HepG2 (cell line): ENCODE measurements around the gene UQCRC2. TPM values are rescaled to one million over a fixed set of nuclear protein-coding genes. Genes with fewer than 3 reads are reported as not detected.

Experiments used
- ARNTL ChIP-seq: sonication (generic); formaldehyde crosslinking; IDR thresholded peaks from 2 replicates; pipeline ENCODE4 v1.4.0; 2020; ENCODE audit warnings: mild to moderate bottlenecking, missing genetic modification reagents
- BRCA1 ChIP-seq: sonication (generic); formaldehyde crosslinking; IDR thresholded peaks from 2 replicates; pipeline ENCODE4 v1.4.0; 2020; ENCODE audit warnings: missing genetic modification reagents
- CBX2 ChIP-seq, 2 experiments: fragments of 200-600 bp in 1 of 2; sonication (generic); formaldehyde crosslinking in 1 of 2; IDR thresholded peaks; 2 replicates each; pipeline versions ENCODE4 v1.7.0 to v1.8.1; 2018 to 2022; ENCODE audit warnings: low read depth in 2 of 2, low read length in 1 of 2, mild to moderate bottlenecking in 1 of 2, missing genetic modification reagents in 1 of 2
- DBP ChIP-seq: sonication (generic); formaldehyde crosslinking; IDR thresholded peaks from 2 replicates; pipeline ENCODE4 v1.4.0; 2020; ENCODE audit warnings: missing genetic modification reagents; ENCODE audit errors: not compliant biosample characterization
- HCFC1 ChIP-seq: fragments of 150-350 bp; IDR thresholded peaks from 2 replicates; pipeline ENCODE4 v1.6.1; 2014; ENCODE audit warnings: low read depth, low read length
- MIER3 ChIP-seq: IDR thresholded peaks from 2 replicates; pipeline ENCODE4 v1.6.1; 2016; ENCODE audit warnings: missing compliant biosample characterization, borderline replicate concordance
- NFRKB ChIP-seq: fragments of 450-650 bp; IDR thresholded peaks from 2 replicates; pipeline ENCODE4 v1.6.1; 2017
- SIN3B ChIP-seq: fragments of 150-350 bp; IDR thresholded peaks from 2 replicates; pipeline ENCODE4 v1.6.1; 2014; ENCODE audit warnings: low read length
- SNRNP70 ChIP-seq: fragments of 200-400 bp; formaldehyde crosslinking; IDR thresholded peaks from 2 replicates; pipeline ENCODE4 v1.6.1; 2017; ENCODE audit warnings: mild to moderate bottlenecking, low read depth, low read length, moderate library complexity
- TBP ChIP-seq: sonication (generic); formaldehyde crosslinking; IDR thresholded peaks from 2 replicates; pipeline ENCODE4 v1.5.0; 2020; ENCODE audit warnings: missing genetic modification reagents
- ZBTB49 ChIP-seq: sonication (generic); formaldehyde crosslinking; IDR thresholded peaks from 2 replicates; pipeline ENCODE4 v1.4.0; 2020; ENCODE audit warnings: missing genetic modification reagents, borderline replicate concordance
- ZNF124 ChIP-seq: sonication (generic); formaldehyde crosslinking; IDR thresholded peaks from 2 replicates; pipeline ENCODE4 v1.4.0; 2020; ENCODE audit warnings: missing genetic modification reagents
- ZNF138 ChIP-seq: sonication (generic); formaldehyde crosslinking; IDR thresholded peaks from 2 replicates; pipeline ENCODE4 v1.5.0; 2020; ENCODE audit warnings: mild to moderate bottlenecking, low read depth, missing genetic modification reagents
- ZNF142 ChIP-seq: sonication (generic); formaldehyde crosslinking; IDR thresholded peaks from 2 replicates; pipeline ENCODE4 v1.4.0; 2020; ENCODE audit warnings: missing genetic modification reagents
- ZNF343 ChIP-seq: sonication (generic); formaldehyde crosslinking; IDR thresholded peaks from 2 replicates; pipeline ENCODE4 v1.4.0; 2020; ENCODE audit warnings: mild to moderate bottlenecking, missing genetic modification reagents
- ZNF652 ChIP-seq: IDR thresholded peaks from 2 replicates; pipeline ENCODE4 v1.6.1; 2016; ENCODE audit warnings: low read depth, borderline replicate concordance
- ZNF713 ChIP-seq: sonication (generic); formaldehyde crosslinking; IDR thresholded peaks from 2 replicates; pipeline ENCODE4 v1.4.0; 2020; ENCODE audit warnings: mild to moderate bottlenecking, missing genetic modification reagents
- polyA plus RNA-seq, 8 experiments: library from polyadenylated mRNA; depleted of rRNA in 3 of 8; stranded (reverse) in 7 of 8; unstranded in 1 of 8; fragments of >200 nt; fragmentation: Illumina TruSeq in 4 of 8; extraction: Trizol in 4 of 8; gene quantifications; 2 replicates each; pipeline versions ENCODE4 v1.2.1 to v1.2.3, GENCODE V29; 2011 to 2016; ENCODE audit warnings: low read depth in 4 of 8, missing spikeins in 1 of 8, mixed read lengths in 1 of 8; ENCODE audit not compliant: insufficient read depth in 1 of 8
- total RNA-seq, 5 experiments: library from RNA; depleted of rRNA; stranded (reverse); fragments of >200 nt; fragmentation: Illumina TruSeq; extraction: Trizol; gene quantifications; 2 replicates each; pipeline ENCODE4 v1.2.3, GENCODE V29; 2016; ENCODE audit warnings: low read depth in 1 of 5

The UQCRC2 gene
- total and polyA plus RNA-seq, 2 of the 13 experiments (the other 11 are each of a cell fraction or from before 2014, with no cell fraction given), result 442 to 536 TPM

- TF ChIP-seq ZNF142 (CRISPR knock-in tag), result no peak
- TF ChIP-seq CBX2 (IDR thresholded peaks at IDR 0.05; ENCODE audit: low read depth, low read length), result no peak
- TF ChIP-seq CBX2 (CRISPR knock-in tag; IDR thresholded peaks at IDR 0.05; ENCODE audit: low read depth), result no peak
- TF ChIP-seq ZNF343 (CRISPR knock-in tag), result no peak; the same call in 1 of the 2 replicates
- no peak for TF ChIP-seq TBP
- no peak for TF ChIP-seq DBP
- peak; percentile 74; the same call in 1 of the 2 replicates for TF ChIP-seq BRCA1 (CRISPR knock-in tag)
- TF ChIP-seq HCFC1, result peak; percentile 44; the same call in 1 of the 2 replicates
- peak; percentile 61; the same call in 1 of the 2 replicates for TF ChIP-seq ZNF124 (CRISPR knock-in tag)
- TF ChIP-seq SNRNP70, result no peak
- peak; percentile 43; the same call in 1 of the 2 replicates for TF ChIP-seq ARNTL (CRISPR knock-in tag)
- TF ChIP-seq ZNF713, result no peak; the same call in 1 of the 2 replicates
- TF ChIP-seq NFRKB, result no peak
- 0 out of 2 replicates have a peak, but pooled peaks have one; percentile 14 for TF ChIP-seq MIER3 (CRISPR knock-in tag)
- no peak; the same call in 1 of the 2 replicates for TF ChIP-seq ZNF652 (CRISPR knock-in tag)
- TF ChIP-seq SIN3B, result no peak
- TF ChIP-seq ZBTB49 (CRISPR knock-in tag), result peak; percentile 2; the same call in 1 of the 2 replicates
- TF ChIP-seq ZNF138 (CRISPR knock-in tag), result no peak
Observed at GRCh38 chr16:22007509-22008214, 54.5 kb downstream of the UQCRC2 start, which contains the start of gene MOSMO (continued).
